Astrocyte (in vitro differentiated cells and primary cell): ENCODE data around the gene RNF207.

Experiments used
- CTCF ChIP-seq: IDR thresholded peaks from 2 replicates; pipeline ENCODE4 v1.5.1; 2011; ENCODE audit warnings: low read depth, mild to moderate bottlenecking, inconsistent platforms, low read length, moderate library complexity; ENCODE audit not compliant: insufficient read depth
- EZH2 ChIP-seq: IDR thresholded peaks from 2 replicates; pipeline ENCODE4 v1.6.1; 2012; ENCODE audit warnings: mild to moderate bottlenecking, low read length, inconsistent platforms; ENCODE audit not compliant: insufficient read depth

- TF ChIP-seq CTCF (no peak), EZH2 (peak; percentile 89)
These were observed 25.6 kb upstream of the RNF207 start, which contains the start of gene CHD5 for GRCh38 chr1:6180268-6180706.
